Heart left ventricle (tissue), 13 donors: ENCODE data around the gene BRD9.

Source experiments
- POLR2A ChIP-seq, 2 donors: fragments of 450-650 bp; IDR thresholded peaks; one replicate each; pipeline ENCODE4 v1.6.1; 2017; ENCODE audit warnings: antibody characterized with exemption in 2 of 2, mild to moderate bottlenecking in 2 of 2, moderate library complexity in 2 of 2
- TF ChIP-seq, protein P1 (sequence below), 12 donors: fragments of 200-600 bp; sonication (generic) in 4 of 12; IDR thresholded peaks; one replicate each; pipeline versions ENCODE4 v1.5.0 to v1.8.0; 2018 to 2022; ENCODE audit warnings: antibody characterized with exemption in 12 of 12, mild to moderate bottlenecking in 5 of 12
- donor health status: ischemic (EF 13 %, LVEDD 7.1; RV severe dilation, severe dysfunction).
- donor health status: DM: no; HTN: yes; CAD: no.
- donor health status: DM: no; HTN: no; CAD: no.
- donor health status: ischemic (EF 25% LVEDD 6.9; RV normal size, moderate dysfunction).
- donor health status: ischemic (EF 25% LVEDD 5.7; RV mildly dilated, moderate dysfunction).
- donor health status: ischemic (EF 35%, LVEDD 5.7; RV mildly dilated, moderate dysfunction).
- donor health status: nonischemic (EF 11% LVEDD 7.7; RV severe dilation, severe dysfunction).
- donor health status: DM: yes; HTN: yes; CAD: no.
- donor health status: PGD.
- donor health status: ischemic (EF 29% LVEDD 5.4; RV normal size, mild dysfunction).
- donor health status: nonischemic (EF 23%, LVEDD 6.1; RV moderate dilation, normal function).

DNA sequence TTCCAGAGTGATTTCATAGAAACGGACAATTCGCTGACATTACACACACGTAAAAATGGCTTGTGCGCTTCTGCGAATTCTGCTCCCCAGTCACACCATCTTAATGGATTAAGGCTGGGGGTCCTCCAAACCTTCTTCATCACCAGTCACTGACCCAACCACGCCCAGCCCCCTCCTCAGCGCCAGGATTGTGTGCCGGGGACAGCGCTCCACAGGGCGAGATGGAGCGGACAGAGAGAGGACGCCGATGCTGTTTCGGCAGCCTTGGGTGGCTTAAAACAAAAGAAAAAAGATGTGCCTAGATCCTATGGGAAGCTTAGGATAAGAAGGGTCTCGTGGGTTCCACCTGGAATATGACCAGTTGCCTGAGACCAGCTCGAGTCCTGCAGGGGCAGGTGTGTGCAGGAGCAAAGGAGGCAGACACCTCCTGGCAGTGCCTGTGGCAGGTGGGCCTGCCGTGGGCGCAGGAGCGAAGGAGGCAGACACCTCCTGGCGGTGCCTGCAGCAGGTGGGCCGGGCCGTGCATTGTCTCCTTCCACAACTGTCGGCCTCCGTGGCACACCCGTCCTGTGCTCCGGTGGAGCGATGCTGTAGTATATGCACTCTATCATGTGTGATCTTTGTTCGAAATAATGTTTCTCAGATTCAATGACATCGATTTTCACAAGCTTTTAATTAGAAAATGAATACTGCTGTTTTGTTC, 20.9 kb downstream of the BRD9 start:
- TF ChIP-seq, protein P1, sequence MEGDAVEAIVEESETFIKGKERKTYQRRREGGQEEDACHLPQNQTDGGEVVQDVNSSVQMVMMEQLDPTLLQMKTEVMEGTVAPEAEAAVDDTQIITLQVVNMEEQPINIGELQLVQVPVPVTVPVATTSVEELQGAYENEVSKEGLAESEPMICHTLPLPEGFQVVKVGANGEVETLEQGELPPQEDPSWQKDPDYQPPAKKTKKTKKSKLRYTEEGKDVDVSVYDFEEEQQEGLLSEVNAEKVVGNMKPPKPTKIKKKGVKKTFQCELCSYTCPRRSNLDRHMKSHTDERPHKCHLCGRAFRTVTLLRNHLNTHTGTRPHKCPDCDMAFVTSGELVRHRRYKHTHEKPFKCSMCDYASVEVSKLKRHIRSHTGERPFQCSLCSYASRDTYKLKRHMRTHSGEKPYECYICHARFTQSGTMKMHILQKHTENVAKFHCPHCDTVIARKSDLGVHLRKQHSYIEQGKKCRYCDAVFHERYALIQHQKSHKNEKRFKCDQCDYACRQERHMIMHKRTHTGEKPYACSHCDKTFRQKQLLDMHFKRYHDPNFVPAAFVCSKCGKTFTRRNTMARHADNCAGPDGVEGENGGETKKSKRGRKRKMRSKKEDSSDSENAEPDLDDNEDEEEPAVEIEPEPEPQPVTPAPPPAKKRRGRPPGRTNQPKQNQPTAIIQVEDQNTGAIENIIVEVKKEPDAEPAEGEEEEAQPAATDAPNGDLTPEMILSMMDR (IDR thresholded peaks at IDR 0.05), result no peak
- TF ChIP-seq POLR2A (IDR thresholded peaks at IDR 0.05), result no peak
